ENCODE results near the gene LMNB1.
"Not testable (repeated sequence)": the region's sequence is repeated elsewhere in the genome, so short reads cannot be mapped to it uniquely, and the experiment has no call there.

The LMNB1 gene, protein sequence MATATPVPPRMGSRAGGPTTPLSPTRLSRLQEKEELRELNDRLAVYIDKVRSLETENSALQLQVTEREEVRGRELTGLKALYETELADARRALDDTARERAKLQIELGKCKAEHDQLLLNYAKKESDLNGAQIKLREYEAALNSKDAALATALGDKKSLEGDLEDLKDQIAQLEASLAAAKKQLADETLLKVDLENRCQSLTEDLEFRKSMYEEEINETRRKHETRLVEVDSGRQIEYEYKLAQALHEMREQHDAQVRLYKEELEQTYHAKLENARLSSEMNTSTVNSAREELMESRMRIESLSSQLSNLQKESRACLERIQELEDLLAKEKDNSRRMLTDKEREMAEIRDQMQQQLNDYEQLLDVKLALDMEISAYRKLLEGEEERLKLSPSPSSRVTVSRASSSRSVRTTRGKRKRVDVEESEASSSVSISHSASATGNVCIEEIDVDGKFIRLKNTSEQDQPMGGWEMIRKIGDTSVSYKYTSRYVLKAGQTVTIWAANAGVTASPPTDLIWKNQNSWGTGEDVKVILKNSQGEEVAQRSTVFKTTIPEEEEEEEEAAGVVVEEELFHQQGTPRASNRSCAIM

DNA sequence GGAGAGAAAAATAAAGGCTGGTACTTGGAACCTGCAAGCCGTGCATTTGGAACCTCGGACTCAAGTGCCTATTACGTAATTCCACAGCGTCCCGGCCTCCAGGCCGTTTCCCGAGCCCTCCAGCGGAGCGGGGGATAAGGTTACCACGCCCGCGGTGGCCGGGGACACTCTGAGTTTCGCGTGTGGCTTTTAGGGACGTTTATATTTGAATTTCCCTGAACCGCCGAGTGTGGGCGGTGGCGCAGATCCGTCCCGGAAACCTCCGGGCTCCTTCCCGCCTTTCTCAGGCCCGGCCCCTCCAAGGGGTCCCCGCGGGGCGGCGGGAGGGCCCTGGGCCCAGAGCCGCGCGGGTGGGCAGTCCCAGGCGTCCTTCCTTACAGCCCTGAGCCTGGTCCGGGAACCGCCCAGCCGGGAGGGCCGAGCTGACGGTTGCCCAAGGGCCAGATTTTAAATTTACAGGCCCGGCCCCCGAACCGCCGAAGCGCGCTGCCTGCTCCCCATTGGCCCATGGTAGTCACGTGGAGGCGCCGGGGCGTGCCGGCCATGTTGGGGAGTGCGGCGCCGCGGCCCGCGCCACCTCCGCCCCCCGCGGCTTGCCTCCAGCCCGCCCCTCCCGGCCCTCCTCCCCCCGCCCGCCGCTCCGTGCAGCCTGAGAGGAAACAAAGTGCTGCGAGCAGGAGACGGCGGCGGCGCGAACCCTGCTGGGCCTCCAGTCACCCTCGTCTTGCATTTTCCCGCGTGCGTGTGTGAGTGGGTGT is at the start of gene LMNB1:
TSS of gene LMNB1 (plus strand) at position 638 of the 758 bp plus-strand sequence. CDS start 373 bp downstream, outside the sequence.
- DNase-seq: peak; percentile 89

DNA sequence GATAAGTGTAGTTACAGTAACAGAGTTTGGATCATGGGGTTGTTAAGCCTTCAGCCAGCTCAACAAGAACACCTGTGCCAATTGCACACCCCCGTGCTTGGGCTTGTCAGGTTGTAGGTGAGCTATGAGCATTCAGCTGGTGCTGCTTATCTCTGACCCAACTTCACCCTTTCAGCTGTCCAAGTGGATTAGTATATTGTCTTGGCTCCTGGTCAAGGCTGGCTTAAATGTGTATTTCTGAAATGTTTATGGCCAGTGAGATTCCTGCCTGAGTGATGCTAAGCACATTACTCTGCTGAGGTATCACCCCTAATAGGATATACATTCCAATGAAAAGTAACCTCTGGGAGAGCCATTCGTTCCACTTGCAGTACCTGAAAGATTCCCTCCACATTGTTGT is 44.2 kb upstream of the LMNB1 start:
- no peak for DNase-seq

DNA sequence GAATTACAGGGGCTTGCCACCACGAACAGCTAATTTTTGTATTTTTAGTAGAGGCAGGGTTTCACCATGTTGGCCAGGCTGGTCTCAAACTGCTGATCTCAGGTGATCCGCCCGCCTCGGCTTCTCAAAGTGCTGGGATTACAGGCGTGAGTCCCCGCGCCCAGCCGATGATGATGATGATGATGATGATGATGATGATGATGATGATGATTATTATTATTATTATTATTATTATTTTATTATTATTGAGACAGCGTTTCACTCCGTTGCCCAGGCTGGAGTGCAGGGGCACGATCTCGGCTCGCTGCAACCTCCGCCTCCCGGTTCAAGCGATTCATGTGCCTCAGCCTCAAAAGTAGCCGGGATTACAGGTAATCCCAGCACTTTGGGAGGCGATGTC is 42.4 kb upstream of the LMNB1 start:
- not testable (repeated sequence) for DNase-seq

DNA sequence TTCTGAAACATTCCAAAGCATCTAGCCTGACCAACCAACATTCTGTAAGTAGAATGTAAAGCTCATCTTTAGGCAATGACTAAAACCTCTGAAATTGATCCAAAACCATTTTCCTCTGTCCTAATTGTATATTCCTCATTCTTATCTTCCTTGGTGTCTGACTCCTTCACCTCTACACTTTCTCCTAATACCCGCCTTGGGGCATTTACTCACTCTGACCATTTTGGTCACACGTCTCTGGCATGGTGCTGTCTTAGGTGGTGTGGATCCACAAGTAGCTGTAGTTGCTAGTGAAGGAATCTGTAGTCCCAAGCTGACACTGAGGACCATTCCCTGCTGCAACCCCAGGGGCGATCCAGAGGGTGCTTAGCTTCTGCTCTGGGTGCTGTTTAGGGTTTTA is 40.8 kb upstream of the LMNB1 start:
- DNase-seq: no peak

DNA sequence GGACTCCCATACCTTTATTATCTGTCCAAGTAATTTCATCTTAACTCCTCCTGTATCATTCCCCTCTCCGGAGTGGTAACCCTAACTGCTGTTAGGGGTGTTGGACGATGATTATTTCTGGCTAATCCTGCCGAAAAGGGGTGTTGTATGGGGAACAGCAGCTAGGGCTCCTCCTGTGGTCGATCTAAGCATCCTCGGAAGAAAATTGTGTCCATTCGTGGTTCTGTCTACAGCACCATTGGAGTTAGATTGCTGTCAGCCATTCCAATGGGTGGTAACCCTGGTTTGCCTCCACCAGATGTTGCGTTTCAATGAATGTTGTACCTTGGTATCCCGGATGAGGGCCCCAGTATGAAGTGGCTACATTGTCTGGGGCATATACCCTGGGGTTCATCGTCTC is 35.6 kb upstream of the LMNB1 start:
- DNase-seq: no peak

DNA sequence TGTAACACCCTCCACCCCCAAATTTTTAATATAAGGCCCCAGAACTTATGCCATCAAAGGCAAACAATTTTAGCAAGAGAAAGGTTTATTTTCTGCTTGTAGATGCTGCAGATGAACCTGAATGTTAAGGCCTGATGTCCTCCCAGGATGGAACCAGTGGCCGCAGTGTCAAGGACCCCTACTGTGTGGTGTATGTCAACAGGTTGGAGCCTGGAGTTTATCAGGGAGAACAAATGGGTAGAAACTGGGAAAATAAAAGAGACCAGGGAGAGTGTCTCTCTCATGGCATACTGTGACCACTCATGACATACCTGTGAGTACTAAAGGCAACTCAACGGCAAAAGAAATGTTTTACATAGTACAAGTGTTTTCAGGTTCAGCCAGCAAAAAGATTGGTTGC is 34.5 kb upstream of the LMNB1 start:
- no peak for DNase-seq

DNA sequence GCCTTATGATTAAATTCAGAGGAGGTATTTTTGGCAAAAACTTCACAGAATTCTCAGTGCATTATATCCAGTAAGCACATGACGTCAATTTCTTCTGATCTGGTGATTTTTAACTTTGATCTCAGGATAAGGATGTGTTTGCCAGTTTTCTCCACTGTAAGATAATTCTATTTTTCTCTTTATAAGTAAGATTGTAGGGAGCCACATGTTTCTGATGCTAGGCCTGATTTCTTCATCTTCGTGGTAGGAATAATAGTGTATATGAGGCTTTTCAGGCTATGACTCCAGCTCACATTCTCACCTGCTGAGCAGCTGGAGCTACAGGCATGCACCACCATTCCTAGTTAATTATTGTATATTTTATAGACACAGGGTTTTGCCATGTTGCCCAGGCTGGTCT is 32.1 kb upstream of the LMNB1 start:
- no peak for DNase-seq

DNA sequence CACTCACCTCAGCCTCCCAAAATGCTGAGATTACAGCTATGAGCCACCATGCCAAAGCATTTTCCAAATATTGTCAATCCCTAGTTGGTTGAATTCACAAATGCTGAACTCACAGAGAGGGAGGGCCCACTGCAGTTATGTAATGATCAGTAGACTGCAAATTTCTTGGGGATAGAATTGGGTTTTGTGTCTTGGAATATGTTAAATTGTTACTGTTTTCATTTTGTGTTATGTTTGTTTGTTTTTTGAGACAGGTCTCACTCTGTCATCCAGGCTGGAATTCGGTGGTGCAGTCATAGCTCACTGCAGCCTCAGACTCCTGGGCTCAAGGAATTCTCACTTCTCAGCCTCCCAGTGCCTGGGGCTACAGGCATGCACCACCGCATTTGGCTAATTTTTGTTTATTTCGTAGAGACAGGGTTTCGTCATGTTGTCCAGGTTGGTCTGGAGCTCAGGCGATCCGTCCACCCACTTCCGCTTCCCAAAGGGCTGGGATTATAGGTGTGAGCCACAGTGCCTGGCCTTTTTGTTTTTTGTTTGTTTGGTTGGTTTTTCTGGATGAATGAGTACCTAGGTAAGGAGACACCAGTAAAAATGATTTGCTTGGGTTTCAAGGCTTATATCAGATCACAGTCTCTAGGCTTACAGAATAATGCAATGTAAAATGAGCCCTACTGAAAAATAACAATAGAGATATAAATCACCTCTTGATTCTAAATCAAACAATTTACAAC is 31.5 kb upstream of the LMNB1 start:
- no peak for DNase-seq

DNA sequence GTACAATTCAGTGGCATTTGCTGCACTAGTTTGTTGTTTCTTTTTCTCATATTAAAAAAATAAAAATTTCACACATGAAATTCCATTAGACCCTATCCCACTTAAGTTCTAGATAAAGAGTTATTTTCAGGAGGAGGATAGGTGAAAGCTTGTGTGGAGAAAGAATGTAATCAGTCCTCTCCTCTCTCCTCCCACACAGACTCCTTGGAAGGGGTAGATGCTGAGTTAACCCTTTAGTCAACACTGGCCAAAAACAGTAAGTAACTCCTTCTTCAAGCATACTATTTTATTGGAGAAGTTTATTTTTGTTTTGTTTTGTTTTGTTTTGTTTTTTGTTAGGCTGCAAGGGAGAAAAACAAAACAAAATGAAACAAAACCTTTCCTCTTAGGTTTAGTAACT is 30.6 kb upstream of the LMNB1 start:
- DNase-seq: no peak

DNA sequence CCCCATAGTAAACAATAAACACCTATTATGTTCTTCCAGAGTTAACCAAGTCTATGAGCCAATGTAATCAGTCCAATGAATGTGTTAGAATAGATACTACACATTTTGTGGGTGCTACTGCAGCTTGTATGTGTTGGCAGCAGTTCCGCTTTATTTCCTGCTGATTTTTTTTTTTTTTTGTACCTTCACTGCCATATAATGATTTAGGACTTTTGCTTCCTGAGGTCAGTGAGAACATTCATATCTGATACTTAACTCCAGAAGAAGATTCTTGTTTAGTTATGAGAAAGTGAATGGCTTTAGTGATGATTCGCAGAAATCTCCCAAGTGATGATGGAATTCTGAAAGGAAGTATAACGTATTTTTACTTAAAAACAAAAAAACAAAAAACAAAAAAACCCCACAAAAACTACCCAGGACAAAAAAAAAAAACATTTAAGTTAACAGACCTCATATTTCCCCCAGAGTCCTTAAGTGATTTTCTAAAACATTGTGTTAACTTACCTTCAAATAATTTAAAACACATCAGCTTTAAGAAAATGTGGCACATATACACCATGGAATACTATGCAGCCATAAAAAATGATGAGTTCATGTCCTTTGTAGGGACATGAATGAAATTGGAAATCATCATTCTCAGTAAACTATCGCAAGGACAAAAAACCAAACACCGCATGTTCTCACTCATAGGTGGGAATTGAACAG is 24.7 kb upstream of the LMNB1 start:
- DNase-seq: no peak

DNA sequence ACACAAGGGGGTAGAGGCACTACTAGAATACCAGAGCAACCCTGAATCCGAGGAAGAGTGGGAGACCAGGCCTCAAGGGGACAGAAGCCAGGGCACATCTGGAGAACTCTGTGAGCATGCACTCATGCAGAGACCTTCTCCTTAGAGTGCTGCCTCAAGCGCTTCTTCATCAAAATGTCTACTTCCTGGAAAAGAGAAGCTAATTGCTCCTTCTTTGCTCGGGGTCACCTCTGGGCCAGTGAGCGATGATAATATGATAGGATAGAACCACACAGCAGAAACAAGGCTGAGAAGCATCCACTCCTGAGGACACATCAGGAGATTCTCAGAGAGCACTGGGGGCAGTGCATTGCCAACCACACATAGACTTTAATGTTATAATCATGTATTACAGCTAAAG is 23.7 kb upstream of the LMNB1 start:
- no peak for DNase-seq

DNA sequence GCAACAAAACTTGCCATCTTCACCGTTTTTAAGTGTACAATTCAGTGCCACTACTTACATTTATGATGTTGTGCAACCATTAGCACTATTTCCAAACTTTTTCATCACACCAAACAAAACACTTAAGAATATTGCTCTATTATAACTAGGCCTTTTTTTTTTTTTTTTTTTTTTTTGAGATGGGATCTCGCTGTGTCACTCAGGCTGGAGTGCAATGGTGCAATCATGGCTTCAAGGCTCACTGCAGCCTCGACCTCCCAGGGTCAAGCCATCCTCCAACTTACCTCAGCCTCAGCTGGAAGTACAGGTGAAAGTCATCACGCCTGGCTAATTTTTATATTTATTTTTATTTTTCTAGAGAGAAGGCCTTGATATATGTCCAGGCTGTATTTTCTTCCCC is 22.3 kb upstream of the LMNB1 start:
- no peak for DNase-seq

DNA sequence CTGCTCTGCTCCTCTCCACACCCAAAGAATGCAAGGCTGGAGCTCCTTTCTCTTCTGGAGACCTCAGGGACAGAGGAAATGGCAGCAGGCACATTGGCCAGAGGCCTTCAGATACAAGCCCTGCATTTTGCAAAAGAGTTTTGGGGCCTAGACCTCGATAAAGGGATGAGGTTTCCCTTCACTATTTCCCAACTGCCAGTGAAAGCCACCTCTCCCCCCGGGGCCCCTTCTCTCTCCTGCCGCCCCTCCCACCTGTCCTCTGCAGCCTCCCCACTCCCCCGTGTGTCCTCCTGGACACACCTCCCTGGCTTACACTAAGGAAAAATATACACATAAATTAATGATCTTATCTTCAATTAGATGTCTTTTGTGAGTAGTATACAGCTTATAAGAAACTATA is 21.3 kb upstream of the LMNB1 start:
- no peak for DNase-seq

DNA sequence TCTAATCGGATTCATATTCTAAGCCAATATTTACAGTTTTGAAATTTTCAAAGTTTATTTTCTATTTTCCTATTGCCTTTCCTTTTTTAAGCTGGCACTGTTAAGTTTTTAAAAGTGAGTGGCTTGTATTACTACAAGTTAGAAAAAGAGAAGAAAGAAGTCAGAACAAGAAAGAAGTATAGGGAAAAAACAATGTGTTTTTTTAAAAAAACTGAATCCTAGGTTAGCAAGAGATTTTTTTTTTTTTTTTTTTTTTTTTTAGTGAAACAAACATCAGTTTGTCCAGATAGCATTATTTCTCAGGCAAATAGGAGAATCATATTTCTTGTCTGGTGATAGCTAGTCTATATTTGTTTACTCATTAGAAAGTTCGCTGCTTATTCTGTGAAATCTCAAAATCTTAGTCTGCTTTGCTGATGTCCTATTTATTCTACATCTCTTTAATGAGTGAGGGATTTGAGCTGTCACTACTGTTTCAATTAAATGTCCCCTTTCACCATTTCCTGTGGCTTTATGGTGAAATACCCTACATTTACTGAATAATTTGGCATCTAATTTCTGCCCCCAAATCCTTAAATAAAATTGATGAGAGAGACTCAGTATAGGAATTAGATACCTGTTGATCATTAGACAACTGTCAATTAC is 19.1 kb upstream of the LMNB1 start:
- DNase-seq: no peak

DNA sequence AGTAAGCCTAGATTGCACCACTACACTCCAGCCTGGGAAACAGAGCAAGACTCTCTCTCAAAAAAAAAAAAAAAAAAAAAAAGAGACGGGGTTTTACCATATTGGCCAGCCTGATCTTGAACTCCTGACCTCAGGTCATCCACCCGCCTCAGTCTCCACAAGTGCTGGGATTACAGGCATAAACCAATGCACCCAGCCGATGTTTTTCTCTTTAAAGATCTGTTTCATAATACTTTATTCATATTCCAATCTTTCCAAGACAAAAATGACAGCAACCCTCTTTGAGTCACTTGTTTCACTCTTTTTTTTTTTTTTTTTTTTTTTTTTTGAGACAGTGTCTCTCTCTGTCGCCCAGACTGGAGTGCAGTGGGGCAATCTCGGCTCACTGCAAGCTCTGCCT is 13.6 kb upstream of the LMNB1 start:
- no peak for DNase-seq

DNA sequence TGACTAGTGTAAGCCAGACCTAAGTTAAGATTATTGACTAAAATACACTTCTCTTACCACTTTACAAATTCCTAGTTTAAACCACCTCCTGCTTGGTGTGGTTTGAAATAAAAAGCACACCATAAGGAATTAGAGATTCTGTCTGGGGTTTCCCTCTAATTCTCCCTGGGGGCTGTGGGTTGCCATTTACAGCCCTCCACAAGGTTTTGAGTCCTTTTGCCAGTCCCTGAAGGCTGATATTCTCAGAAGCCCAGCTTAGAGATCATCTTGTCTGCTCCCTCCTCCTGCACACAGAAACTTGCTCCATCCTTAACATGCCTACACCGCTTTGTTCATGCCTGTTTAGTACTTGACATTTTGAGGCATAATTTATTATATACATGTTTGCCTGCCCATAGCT is 7.2 kb upstream of the LMNB1 start:
- DNase-seq: no peak

DNA sequence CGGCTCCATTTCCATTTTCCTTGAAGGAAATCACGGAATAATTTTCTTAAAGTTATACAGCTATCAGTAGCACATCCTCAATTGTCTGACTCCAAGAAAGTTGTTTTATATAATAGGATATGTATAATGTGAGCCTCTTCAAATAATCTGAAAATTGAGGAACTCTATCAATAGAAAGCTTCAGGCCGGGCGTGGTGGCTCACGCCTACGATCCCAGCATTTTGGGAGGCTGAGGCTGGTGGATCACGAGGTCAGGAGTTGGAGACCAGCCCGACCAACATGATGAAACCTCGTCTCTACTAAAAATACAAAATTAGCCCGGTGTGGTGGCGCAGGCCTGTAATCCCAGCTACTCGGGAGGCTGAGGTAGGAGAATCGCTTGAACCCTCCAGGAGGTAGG is 3.4 kb upstream of the LMNB1 start:
- DNase-seq: not testable (repeated sequence)

DNA sequence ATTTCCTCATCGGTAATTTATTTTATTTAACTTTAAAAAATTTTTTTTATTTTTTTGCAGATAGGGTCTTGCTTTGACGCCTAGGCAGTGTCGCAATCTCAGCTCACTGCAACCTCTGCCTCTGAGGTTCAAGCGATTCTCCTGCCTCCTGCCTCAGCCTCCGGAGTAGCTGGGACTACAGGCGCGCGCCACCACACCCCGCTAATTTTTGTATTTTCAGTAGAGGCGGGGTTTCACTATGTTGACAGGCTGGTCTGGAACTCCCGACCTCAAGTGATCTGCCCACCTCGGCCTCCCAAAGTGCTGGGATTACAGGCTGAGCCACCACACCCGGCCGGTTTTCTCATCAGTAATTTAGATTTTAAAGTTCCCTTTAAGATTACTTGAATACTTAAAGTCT is 2.3 kb upstream of the LMNB1 start:
- DNase-seq: not testable (repeated sequence)

DNA sequence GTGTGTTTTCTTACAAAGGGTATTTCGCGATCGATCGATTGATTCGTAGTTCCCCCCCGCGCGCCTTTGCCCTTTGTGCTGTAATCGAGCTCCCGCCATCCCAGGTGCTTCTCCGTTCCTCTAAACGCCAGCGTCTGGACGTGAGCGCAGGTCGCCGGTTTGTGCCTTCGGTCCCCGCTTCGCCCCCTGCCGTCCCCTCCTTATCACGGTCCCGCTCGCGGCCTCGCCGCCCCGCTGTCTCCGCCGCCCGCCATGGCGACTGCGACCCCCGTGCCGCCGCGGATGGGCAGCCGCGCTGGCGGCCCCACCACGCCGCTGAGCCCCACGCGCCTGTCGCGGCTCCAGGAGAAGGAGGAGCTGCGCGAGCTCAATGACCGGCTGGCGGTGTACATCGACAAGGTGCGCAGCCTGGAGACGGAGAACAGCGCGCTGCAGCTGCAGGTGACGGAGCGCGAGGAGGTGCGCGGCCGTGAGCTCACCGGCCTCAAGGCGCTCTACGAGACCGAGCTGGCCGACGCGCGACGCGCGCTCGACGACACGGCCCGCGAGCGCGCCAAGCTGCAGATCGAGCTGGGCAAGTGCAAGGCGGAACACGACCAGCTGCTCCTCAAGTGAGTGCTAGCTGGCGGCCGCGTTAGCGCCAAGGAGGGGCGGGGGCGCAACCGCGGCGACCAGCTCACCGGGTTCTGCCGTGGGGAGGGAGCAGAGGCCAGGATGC is 480 bp downstream of the LMNB1 start:
- peak; percentile 30 for DNase-seq

DNA sequence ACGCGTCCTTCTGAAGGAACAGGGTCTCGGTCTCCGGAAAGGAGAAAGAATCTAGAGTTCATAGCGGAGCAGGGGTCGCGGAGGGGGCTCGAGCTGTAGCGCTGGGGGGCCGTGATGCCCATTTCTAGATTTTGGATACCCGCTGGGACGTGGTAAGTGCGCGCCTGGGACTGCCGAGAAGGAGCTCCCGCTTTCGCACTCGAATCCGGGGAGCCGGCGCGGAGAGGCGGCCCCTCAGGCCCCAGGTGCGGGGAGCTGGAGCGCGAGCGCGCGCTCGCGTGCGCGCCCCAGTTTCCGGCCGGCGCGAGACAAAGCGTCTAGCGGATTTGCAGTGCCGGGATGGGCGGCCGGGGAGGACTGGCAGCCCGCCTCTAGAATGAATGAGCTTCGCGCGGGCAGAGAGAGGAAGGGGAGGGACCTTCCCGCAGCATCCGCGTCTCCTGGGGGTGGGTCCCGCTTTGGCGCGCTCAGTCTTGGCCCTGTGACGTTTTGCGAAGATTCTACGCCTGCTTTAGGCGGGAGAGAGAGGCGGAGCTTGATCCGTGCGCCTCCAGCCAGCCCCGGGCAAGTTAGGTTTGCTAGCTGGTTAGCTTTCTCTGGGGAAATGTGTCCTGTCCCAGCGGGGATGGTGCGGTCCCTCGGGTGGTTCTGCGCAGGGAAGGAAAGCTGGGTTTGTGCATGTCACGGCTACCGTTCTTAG is 1.2 kb downstream of the LMNB1 start:
- peak; percentile 90 for DNase-seq
